Posterior cingulate gyrus (tissue), 11 donors: ENCODE measurements around the gene SFXN3.

Experiments
- DNase-seq, 10 donors: peaks; one replicate each; pipeline versions ENCODE4 v3.0.0 to v3.0.0-alpha.2; 2020 to 2021; ENCODE audit warnings: mixed read lengths in 3 of 10
- intact Hi-C: fragments of 100-400 bp; cut with DNase I; formaldehyde crosslinking; loops from one replicate; pipeline ENCODE4 v1.15.1; 2023

Gene SFXN3

DNA sequence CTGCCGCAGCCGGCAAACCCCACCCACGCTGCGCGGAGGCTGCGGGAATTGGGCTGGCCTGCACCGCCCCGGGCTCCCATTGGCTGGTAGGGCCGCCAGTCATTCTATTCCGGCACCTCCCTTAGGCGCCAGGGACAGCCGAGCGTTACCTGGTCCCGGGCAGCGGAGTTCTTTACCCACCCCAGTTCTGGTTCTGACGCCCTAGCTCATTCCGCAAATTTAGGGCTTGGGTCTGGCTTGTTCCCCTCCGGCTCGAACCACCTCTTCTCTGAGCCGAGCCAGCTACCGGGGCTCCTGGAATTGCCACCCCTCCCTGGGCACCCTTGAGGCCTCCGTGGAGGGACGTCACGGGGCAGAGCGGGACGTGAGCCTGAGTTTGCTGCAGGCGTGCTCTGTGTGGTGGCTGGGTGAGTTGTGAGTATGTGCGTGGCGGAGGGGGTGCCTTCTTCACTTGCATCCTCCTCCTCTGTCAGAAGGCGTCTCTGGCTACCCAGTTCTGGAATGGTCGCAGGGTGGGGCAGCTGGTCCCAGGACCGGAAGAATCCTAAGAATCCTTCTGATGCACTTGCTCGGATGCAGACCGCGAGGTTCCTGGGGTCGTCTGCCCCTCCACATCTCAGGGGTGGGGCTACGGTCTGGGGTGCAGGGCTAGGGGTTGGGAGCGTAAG lies at the start of gene SFXN3, which contains the start of gene PDZD7:
SFXN3 (plus strand) TSS at position 107 of the 668 bp plus-strand sequence. CDS start 3,461 bp downstream, outside the sequence.
PDZD7 (minus strand) TSS at position 2 of the 668 bp plus-strand sequence. CDS start 910 bp downstream, outside the sequence.
- intact Hi-C loops = no loop called here

GRCh38 chr10:100982916-100983830 lies 47.9 kb upstream of the SFXN3 start:
- DNase-seq = peak in 1 of 10 donors; percentile 78
- intact Hi-C loops = loop anchor here (10.0 kb wide), 1 partner anchor 68 kb away; the partner anchor contains the start of gene SLF2

More for the DNA sequence above, at the start of gene SFXN3, which contains the start of gene PDZD7:
- peak; percentile 96 to 100 (median 98) for DNase-seq

GRCh38 chr10:100983868-100984671 lies 47.0 kb upstream of the SFXN3 start:
- peak in 1 of 10 donors; percentile 71 for DNase-seq
- intact Hi-C loops = loop anchor here (10.0 kb wide), 1 partner anchor 69 kb away; the partner anchor contains the start of gene SLF2

DNA sequence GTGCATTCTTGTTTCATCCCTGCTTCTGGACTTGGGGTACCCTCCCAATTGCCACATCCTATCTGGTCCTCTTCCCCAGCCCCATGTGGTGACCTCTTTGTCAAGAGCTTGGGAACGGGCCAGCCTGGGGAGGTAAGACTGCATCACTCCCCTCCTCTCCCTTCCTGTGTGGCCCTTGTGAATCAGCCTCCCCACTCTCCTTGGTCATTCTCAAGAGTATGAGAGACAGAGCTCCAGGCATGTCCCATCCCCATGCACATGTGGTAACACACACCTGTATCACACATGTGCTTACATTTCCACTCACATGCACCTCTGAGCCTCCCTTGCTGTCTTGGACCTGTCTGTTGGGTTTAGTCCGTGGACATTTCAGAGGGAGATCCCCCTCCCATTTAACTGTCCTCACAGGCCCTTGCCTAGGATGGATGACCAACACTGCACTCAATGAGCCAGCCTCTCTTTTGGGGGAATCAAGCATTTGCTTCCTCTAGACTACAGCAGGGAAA lies 46.3 kb upstream of the SFXN3 start:
- DNase-seq = peak in 1 of 10 donors; percentile 32
- intact Hi-C loops = loop anchor here (10.0 kb wide), 1 partner anchor 70 kb away; the partner anchor contains the start of gene SLF2

DNA sequence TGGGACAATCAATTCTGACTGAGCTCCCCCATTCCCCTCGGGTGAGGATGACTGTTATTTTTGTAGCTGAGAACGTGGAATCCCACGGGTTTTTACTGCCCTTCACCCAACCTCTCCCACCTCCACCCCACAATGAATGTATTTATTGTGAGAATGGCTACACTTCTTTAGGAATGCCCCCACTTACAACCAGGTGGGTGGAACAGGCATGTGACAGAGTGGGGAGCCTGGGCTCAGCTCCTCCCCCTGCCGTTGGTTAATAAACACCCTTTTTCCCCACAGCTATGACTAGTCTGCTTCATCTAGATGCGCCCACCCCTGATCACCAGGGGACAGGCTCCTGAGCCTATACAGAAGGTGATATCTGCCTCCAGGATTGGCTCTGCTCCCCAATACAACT lies 45.7 kb upstream of the SFXN3 start:
- intact Hi-C loops = loop anchor here (10.0 kb wide), 1 partner anchor 71 kb away; the partner anchor contains the start of gene SLF2
- peak in 1 of 10 donors; percentile 59 for DNase-seq

GRCh38 chr10:100986623-100986951 lies 44.4 kb upstream of the SFXN3 start:
- DNase-seq = peak in 2 of 10 donors; percentile 70 to 81
- intact Hi-C loops = loop anchor here (10.0 kb wide), 1 partner anchor 72 kb away; the partner anchor contains the start of gene SLF2

DNA sequence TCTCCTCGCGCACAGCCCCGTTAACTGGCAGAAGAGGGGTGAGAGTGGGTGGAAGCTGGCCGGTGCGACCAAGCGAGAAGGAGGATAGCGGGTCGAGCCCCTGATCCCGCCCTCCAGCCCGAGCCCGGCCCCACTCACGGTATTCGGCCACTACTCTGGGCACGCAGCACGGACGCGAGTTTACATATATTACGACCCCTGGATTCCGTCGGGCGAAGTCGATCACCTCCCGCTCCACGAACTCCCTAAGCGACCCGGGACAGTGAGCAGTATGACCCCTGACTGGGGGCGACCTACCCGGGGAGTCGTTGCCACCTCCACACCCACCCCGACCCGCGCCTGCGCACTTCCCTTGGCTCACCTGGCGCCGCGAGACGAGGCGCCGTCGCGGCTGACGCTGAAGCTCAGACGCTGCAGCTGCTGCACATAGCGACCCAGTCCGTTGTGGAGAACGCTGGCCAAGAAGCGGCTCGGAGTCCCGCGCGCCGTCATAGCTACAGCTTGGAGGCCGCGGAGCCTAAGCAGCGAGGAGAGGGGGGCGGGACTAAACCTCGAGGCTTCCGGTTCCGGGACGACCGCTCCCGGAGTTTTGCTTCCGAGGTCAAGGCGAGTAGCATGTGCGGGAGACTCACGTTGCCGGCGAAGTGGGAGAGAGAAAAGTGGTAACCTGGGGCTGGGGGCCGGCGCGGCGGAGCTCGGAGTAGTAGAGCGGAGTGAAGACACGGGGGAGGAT lies 43.9 kb upstream of the SFXN3 start, which contains the start of the genes MRPL43 and TWNK:
MRPL43 (minus strand) TSS at position 546 of the 733 bp plus-strand sequence; CDS start at position 492, 54 bp downstream.
TWNK (plus strand) TSS at position 592 of the 733 bp plus-strand sequence. CDS start 668 bp downstream, outside the sequence.
- DNase-seq = peak; percentile 87 to 99 (median 91)
- intact Hi-C loops = loop anchor here (10.0 kb wide), 1 partner anchor 72 kb away; the partner anchor contains the start of gene SLF2

DNA sequence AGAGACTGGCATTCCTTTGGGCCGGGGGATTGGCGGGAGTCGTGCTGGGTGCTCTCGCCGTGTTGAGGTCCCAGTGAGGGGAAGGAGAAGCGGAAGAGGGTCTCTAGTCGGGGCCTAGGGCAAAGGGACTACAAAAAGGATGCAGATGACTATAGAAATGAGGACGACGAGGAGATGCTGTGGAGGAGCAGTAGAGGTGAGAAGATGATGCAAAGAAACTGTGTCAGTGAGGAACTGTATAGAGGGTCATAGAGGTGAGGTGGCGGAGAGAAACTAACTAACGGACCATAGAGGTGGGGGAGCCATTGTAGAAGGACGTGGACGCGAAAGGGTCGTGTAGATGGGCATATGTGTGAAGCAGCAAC lies 43.4 kb upstream of the SFXN3 start:
- DNase-seq = peak in 1 of 10 donors; percentile 1
- intact Hi-C loops = loop anchor here (10.0 kb wide), 1 partner anchor 73 kb away; the partner anchor contains the start of gene SLF2

GRCh38 chr10:100988166-100988565 lies 42.9 kb upstream of the SFXN3 start:
- peak in 2 of 10 donors; percentile 16 to 69 for DNase-seq
- intact Hi-C loops = loop anchor here (10.0 kb wide), 1 partner anchor 73 kb away; the partner anchor contains the start of gene SLF2

GRCh38 chr10:100989088-100989487 lies 41.9 kb upstream of the SFXN3 start:
- peak in 2 of 10 donors; percentile 12 to 63 for DNase-seq
- intact Hi-C loops = loop anchor here (10.0 kb wide), 1 partner anchor 74 kb away; the partner anchor contains the start of gene SLF2

- peak in 2 of 10 donors; percentile 48 to 52 for DNase-seq
- intact Hi-C loops = loop anchor here (1.0 kb wide), 1 partner anchor 20 kb away; no protein-coding TSS in a partner anchor
These were observed 36.9 kb upstream of the SFXN3 start for GRCh38 chr10:100993986-100994708.

DNA sequence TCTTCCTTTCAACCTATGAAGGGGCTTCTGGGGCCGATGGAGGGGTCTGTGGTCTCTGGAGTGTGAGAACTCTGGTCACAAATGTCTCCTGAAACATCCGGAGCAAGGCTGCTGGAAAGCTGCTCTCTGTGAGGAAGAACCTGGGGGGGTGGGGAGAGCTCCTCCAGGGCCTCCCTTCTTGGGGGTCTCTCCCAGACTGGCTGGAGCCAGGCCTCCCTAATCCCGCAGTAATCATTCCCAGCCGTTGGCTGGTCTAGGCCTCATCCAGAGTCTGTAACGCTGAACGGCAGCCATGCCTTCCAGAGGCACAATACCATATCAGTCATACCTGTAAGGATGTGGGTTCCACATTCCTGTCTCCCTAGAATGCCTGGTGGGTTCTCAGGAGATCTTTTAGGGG lies 35.9 kb upstream of the SFXN3 start:
- no peak for DNase-seq
- intact Hi-C loops = no loop called here

GRCh38 chr10:100996678-100997359 lies 34.2 kb upstream of the SFXN3 start:
- no peak for DNase-seq
- intact Hi-C loops = no loop called here

DNA sequence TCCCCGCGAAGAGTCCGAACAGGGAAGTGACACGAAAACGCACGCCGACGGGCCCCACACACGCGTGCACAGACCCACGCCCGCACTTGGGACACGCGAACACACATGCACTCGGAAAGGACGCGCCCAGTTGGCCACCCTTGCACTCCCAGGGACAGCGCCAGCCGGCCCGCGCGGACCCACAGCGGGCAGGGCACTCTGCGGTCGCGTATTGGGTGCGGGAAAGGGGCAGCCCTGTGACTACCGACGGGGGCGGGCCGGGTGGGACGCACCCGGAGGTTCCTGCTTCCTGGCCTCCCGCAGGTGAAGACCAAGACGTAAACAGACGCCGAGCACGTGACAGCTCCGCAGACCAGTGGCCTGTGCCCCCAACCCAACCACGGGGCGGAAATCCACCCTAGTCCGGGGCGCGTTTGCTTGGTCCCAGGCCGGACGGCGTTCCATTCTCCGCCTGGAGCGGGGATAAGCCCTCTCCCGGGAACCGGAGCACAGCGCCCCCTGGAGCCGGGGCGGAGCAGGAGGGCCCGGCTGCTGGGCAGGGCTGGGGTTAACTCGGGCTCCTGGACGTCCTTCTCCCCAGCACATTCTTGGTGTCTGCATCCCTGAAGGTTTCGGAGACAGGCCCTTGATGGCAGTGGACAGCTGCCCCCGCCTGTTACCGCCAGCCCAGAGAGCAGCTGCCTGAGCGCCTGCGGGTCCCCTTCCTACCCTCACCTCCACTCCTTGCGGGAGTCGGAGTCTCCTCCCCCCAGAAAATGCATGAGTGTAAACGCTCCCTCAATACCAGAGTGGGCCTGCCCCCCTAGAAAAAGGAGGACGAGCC lies 33.5 kb upstream of the SFXN3 start:
- intact Hi-C loops = no loop called here

GRCh38 chr10:100998183-100998990 lies 32.6 kb upstream of the SFXN3 start:
- DNase-seq = peak in 9 of 10 donors; percentile 75 to 98 (median 86)
- intact Hi-C loops = no loop called here

More for the DNA sequence above, 33.5 kb upstream of the SFXN3 start:
- DNase-seq = peak in 8 of 10 donors; percentile 37 to 94 (median 64)
